GM12873 (cell line): ENCODE results near the gene MACROD1.

ENCODE experiments used
- TF ChIP-seq, protein P1 (sequence below): IDR thresholded peaks from 2 replicates; pipeline ENCODE4 v1.5.1; 2012; ENCODE audit warnings: low read depth, mild to moderate bottlenecking, moderate library complexity, low read length, control low read depth; ENCODE audit not compliant: insufficient read depth; ENCODE audit errors: missing control alignments

The MACROD1 gene

DNA sequence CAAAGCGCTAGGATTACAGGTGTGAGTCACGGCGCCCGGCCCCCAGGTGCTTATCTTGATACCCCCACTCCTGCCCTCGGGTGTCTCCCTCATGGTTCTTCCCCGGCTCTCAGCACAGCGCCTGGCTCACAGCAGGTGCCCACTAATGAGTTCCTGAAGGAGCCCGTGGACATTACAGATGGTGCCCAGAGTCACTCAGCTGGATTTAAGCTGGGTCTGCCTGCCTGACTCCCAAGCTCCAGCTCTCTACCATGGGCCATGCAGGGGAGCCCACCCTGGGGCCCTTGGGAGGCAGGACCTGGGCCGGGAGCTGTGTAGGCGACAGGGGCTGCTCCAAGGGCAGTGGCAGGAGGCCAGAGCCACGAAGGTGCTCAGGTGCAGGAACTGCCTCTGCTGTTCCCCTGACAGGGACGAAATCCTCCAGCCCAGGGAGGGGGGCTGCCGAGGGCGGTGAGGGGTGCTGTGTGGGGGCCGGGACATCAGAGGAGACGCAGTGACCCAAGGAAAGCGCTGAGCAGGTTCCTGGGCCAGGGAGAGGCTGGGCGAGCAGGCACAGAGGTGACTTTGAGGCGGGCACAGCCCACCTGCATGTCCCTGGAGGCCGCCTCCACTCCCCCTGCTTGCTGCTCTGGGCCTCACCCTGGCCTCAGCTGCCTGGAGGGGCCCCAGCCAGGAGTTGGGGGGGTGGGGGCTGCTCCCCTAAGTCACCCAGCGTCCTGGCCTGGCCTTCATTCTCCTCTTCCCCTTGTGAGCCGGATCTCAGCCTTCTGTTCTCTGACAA, 144.7 kb downstream of the MACROD1 start:
- TF ChIP-seq, protein P1, sequence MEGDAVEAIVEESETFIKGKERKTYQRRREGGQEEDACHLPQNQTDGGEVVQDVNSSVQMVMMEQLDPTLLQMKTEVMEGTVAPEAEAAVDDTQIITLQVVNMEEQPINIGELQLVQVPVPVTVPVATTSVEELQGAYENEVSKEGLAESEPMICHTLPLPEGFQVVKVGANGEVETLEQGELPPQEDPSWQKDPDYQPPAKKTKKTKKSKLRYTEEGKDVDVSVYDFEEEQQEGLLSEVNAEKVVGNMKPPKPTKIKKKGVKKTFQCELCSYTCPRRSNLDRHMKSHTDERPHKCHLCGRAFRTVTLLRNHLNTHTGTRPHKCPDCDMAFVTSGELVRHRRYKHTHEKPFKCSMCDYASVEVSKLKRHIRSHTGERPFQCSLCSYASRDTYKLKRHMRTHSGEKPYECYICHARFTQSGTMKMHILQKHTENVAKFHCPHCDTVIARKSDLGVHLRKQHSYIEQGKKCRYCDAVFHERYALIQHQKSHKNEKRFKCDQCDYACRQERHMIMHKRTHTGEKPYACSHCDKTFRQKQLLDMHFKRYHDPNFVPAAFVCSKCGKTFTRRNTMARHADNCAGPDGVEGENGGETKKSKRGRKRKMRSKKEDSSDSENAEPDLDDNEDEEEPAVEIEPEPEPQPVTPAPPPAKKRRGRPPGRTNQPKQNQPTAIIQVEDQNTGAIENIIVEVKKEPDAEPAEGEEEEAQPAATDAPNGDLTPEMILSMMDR = no peak

DNA sequence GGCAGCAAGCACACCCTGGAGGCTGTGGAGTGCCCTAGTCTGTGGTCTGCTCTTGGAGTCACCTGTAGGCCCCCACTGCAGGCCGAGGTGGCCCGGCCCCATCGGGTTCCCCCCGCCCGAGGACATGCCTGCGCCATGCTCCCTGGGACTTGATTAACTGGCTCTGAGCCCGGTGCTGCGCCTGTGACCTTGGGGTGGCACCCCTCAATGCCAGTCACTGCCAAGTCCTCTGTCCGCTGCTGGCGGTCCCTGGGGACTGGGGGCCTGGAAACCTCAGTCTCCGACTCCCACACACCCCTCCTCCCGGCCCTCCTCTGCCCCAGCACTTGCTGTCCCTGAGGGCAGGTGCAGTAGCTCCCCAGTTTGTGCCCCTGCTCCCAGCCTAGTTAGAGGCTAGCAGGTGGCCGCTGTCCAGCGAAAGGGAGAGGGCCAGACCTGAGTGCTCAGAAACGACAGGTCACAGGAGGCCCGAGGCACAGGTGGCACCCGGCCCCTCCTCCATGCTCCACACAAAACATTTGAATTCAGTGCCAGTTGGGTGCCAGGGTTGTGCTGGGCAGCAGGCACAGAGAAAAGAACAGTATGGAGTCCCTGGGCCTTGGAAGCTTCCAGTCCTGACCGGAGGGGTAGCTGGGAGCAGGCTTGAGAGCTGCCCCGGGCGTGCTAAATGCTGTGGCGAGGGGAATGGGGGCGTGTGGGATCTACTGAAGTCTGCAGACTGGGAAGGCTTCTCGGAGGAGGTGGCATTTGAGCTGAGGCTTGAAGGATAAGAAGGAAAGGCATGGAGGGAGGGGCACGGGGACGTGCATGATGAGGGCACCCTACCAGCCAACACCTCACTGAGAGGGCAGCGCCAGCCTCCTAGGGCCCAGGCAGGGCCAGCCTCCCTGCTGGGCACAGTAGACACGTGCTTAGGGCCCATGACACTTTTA, 146.5 kb downstream of the MACROD1 start:
- TF ChIP-seq, protein P1 = no peak

DNA sequence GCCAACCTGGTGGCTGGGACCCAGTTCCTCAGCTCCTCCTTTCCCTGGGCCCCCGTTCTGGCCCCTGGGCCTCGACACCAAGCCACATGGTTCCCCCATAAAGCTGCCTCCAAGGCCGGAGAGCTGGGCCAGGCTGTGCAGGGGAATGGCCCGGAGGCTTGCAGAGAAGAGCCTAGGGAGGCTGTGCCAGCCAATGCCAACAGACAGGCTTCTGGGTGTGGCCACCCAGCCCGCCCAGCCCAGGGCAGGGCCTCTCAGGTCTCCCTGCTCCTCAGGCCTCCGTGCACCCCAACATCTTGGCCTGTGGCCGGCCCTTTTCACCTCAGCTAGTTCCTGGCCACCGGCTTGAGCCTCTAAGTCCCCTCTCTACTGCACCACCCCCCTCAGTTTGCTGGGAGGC, 147.6 kb downstream of the MACROD1 start:
- TF ChIP-seq, protein P1 = no peak

DNA sequence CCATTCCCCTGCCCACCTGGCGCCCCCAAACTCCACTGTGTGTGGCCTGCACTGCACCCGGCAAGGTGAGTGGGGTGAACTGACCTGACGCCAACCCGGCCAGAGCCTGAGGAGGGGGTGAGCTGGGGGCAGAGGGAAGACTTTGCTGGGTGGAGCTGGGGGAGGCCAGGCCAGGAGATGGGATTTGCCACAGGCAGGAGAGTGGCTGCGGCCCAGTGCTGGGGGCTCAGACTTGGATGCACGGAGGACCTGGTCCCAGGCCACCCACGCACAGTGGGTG, 148.0 kb downstream of the MACROD1 start:
- TF ChIP-seq, protein P1 = no peak

DNA sequence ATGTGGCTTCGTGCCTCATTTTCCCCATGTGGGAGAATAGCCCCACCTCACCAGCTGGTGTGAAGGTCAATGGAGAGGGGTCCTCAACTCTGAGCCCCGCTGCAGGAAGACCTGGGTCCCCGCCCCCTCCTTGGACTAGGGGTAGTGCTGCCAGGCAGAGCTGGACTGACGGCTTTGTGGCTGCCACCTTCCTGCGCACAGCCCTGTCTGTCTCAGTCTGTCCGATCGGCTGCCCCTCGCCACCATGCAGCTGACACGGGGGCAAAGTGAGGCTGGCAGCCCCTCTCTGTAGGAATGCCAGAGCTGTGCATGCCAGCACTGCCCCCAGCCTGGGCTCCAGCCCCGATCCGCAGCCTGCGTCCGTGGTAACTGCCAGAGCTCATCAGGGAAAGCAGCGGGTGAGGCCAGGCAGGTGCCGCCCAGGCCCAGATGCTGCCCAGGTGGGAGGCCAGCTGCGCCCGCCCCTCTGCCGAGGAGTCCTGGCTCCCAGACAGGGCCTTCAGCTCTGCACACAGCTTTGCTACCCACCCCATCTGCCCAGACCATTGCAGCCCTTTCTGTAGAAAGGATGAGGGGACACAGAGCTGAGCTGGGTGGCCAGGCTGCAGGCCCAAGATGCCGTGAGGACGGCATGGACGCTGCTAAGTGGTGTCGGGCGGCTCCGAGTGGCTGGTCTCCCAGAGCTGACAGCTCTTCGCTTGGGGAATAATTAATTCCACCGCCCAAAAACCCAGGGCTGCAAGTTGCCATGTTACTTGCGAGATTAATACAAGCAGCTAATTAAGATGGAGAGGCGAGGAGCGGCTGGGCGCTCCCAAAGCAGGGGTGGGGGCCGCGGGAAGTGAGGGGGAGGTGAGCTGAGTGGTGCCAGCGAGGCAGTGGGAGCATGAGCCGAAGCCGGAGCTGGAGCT, 149.7 kb downstream of the MACROD1 start:
- TF ChIP-seq, protein P1 = no peak

DNA sequence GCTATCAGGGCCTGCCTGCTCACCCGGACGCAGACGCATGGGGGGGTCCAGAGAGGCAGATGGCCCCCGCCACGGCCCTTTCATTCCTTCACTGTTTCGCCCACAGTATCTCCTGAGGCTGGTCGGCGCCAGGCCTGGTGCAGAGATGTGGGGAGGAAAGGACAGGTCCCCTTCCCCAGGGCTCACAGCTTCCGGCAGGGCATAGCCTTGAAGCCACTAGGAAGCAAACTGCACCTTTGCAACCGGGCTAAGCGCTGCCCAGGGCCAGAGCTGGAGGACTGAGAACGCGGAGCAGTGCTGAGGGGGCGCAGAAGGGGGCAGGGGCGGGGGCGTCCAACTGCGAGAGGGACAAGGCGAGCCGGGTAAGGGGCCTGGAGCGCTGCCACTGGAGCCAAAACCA, 150.4 kb downstream of the MACROD1 start:
- TF ChIP-seq, protein P1 = no peak
